Measurements from ENCODE around the gene GLCE. TPM values are rescaled to one million over a fixed set of nuclear protein-coding genes. Genes with fewer than 3 reads are reported as not detected.

GLCE gene
- total RNA-seq, 2 donors from 2014 or later = 16.3 to 17.2 TPM

- 96 to 97% methylated on average over 7 of the region's 7 CpGs for WGBS, 2 experiments (ENCODE audit: insufficient coverage in 1 of 2, insufficient read length in 1 of 2)
- peaks cover 32% of the 10 kb centered on the region for H3K4me1 Mint-ChIP-seq
- Histone ChIP-seq H3K27ac (ENCODE audit: low read depth, low read length) (no peak overlapping the region), H3K4me1 (ENCODE audit: control insufficient read depth, insufficient read depth, low read length) (peaks cover 14% of the 10 kb centered on the region), H3K9ac (ENCODE audit: extremely low read depth, low read length, poor library complexity, severe bottlenecking) (no peak overlapping the region), H3K9me3 (ENCODE audit: control insufficient read depth, low read length) (no peaks in the 10 kb centered on the region), H3K4me3 (ENCODE audit: low read length) (no peak overlapping the region), H3K36me3 (ENCODE audit: control insufficient read depth, insufficient read depth, low read length) (no peaks in the 10 kb centered on the region), H3K27me3 (ENCODE audit: control insufficient read depth, insufficient read depth, low read length, poor library complexity, severe bottlenecking) (no peaks in the 10 kb centered on the region)
- peak; percentile 19 for DNase-seq
- no peak overlapping the region for H3K27ac Mint-ChIP-seq
- peaks cover 2% of the 10 kb centered on the region for H3K36me3 Mint-ChIP-seq (ENCODE audit: low read depth)
- no peaks in the 10 kb centered on the region for H3K27me3 Mint-ChIP-seq (ENCODE audit: insufficient read depth)
- TF ChIP-seq CTCF (conservative IDR thresholded peaks at IDR 0.05) = no peak
- no peaks in the 10 kb centered on the region for H3K9me3 Mint-ChIP-seq
- no peak overlapping the region for H3K4me3 Mint-ChIP-seq
Measured at GRCh38 chr15:69288011-69288410, 127.6 kb downstream of the GLCE start.

GRCh38 chr15:69288531-69289341 is 128.3 kb downstream of the GLCE start:
- H3K36me3 Mint-ChIP-seq (ENCODE audit: low read depth) = peaks cover 2% of the 10 kb centered on the region
- H3K4me3 Mint-ChIP-seq = no peak overlapping the region
- Histone ChIP-seq H3K4me1 (ENCODE audit: control insufficient read depth, insufficient read depth, low read length) (peaks cover 14% of the 10 kb centered on the region), H3K27me3 (ENCODE audit: control insufficient read depth, insufficient read depth, low read length, poor library complexity, severe bottlenecking) (no peaks in the 10 kb centered on the region), H3K9me3 (ENCODE audit: control insufficient read depth, low read length) (no peaks in the 10 kb centered on the region), H3K27ac (ENCODE audit: low read depth, low read length) (no peak overlapping the region), H3K4me3 (ENCODE audit: low read length) (no peak overlapping the region), H3K9ac (ENCODE audit: extremely low read depth, low read length, poor library complexity, severe bottlenecking) (no peak overlapping the region), H3K36me3 (ENCODE audit: control insufficient read depth, insufficient read depth, low read length) (no peaks in the 10 kb centered on the region)
- no peak for TF ChIP-seq CTCF (conservative IDR thresholded peaks at IDR 0.05)
- 70 to 92% methylated on average over 2 to 11 of the region's 11 CpGs for WGBS, 2 experiments (ENCODE audit: insufficient coverage in 1 of 2, insufficient read length in 1 of 2)
- peak; percentile 43 for DNase-seq
- H3K4me1 Mint-ChIP-seq = peaks cover 32% of the 10 kb centered on the region
- no peaks in the 10 kb centered on the region for H3K9me3 Mint-ChIP-seq
- H3K27me3 Mint-ChIP-seq (ENCODE audit: insufficient read depth) = no peaks in the 10 kb centered on the region
- H3K27ac Mint-ChIP-seq = no peak overlapping the region

- DNase-seq = peak; percentile 74
- H3K27me3 ChIP-seq (ENCODE audit: control insufficient read depth, insufficient read depth, low read length, poor library complexity, severe bottlenecking) = no peaks in the 10 kb centered on the region
- Mint-ChIP-seq H3K9me3 (no peaks in the 10 kb centered on the region), H3K4me1 (peaks cover 32% of the 10 kb centered on the region), H3K27me3 (ENCODE audit: insufficient read depth) (no peaks in the 10 kb centered on the region), H3K27ac (peak overlapping the region; percentile 14), H3K36me3 (ENCODE audit: low read depth) (peaks cover 2% of the 10 kb centered on the region), H3K4me3 (no peak overlapping the region)
- 51 to 71% methylated on average over 5 to 8 of the region's 8 CpGs for WGBS, 2 experiments (ENCODE audit: insufficient coverage in 1 of 2, insufficient read length in 1 of 2)
- TF ChIP-seq CTCF (conservative IDR thresholded peaks at IDR 0.05) = no peak
- H3K9ac ChIP-seq (ENCODE audit: extremely low read depth, low read length, poor library complexity, severe bottlenecking) = no peak overlapping the region
- no peaks in the 10 kb centered on the region for H3K9me3 ChIP-seq (ENCODE audit: control insufficient read depth, low read length)
- H3K36me3 ChIP-seq (ENCODE audit: control insufficient read depth, insufficient read depth, low read length) = no peaks in the 10 kb centered on the region
- no peak overlapping the region for H3K4me3 ChIP-seq (ENCODE audit: low read length)
- H3K4me1 ChIP-seq (ENCODE audit: control insufficient read depth, insufficient read depth, low read length) = peaks cover 14% of the 10 kb centered on the region
- no peak overlapping the region for H3K27ac ChIP-seq (ENCODE audit: low read depth, low read length)
Measured at GRCh38 chr15:69289342-69290146, 129.1 kb downstream of the GLCE start.

Data from endodermal cell (in vitro differentiated cells).